ENCODE results near the gene DNAJC5.

Gene DNAJC5

GRCh38 chr20:63894358-63895201, at the start of gene DNAJC5:
Gene DNAJC5 (plus strand): TSS chr20:63895126. CDS start chr20:63928346, 33,220 bp downstream.
- no peak for TF ChIP-seq CTCF (conservative IDR thresholded peaks at IDR 0.05; ENCODE audit: low read depth, low read length)
- peak; percentile 95 for DNase-seq (ENCODE audit: low read depth)
- peak within 1 kb of the TSS; percentile 67 for H3K4me3 ChIP-seq (ENCODE audit: low read depth, low read length)

GRCh38 chr20:63846128-63846771, 48.7 kb upstream of the DNAJC5 start:
- no peak for TF ChIP-seq CTCF (conservative IDR thresholded peaks at IDR 0.05; ENCODE audit: low read depth, low read length)
- peak overlapping the region; percentile 34 for H3K4me3 ChIP-seq (ENCODE audit: low read depth, low read length)
- DNase-seq (ENCODE audit: low read depth), result peak; percentile 61

GRCh38 chr20:63846888-63847236, 48.1 kb upstream of the DNAJC5 start:
- no peak for DNase-seq (ENCODE audit: low read depth)
- TF ChIP-seq CTCF (conservative IDR thresholded peaks at IDR 0.05; ENCODE audit: low read depth, low read length), result no peak
- H3K4me3 ChIP-seq (ENCODE audit: low read depth, low read length), result no peak overlapping the region

- TF ChIP-seq CTCF (conservative IDR thresholded peaks at IDR 0.05; ENCODE audit: low read depth, low read length), result no peak
- H3K4me3 ChIP-seq (ENCODE audit: low read depth, low read length), result no peak overlapping the region
- peak; percentile 29 for DNase-seq (ENCODE audit: low read depth)
Observed at GRCh38 chr20:63847237-63848002, 47.5 kb upstream of the DNAJC5 start.

- TF ChIP-seq CTCF (conservative IDR thresholded peaks at IDR 0.05; ENCODE audit: low read depth, low read length), result no peak
- DNase-seq (ENCODE audit: low read depth), result no peak
- no peak overlapping the region for H3K4me3 ChIP-seq (ENCODE audit: low read depth, low read length)
Observed at GRCh38 chr20:63848003-63848911, 46.7 kb upstream of the DNAJC5 start.
